ENCODE data around the gene NET1. TPM values are rescaled to one million over a fixed set of nuclear protein-coding genes. Genes with fewer than 3 reads are reported as not detected.

Gene NET1
- total RNA-seq, 1 donor from 2014 or later = 86.2 TPM

DNA sequence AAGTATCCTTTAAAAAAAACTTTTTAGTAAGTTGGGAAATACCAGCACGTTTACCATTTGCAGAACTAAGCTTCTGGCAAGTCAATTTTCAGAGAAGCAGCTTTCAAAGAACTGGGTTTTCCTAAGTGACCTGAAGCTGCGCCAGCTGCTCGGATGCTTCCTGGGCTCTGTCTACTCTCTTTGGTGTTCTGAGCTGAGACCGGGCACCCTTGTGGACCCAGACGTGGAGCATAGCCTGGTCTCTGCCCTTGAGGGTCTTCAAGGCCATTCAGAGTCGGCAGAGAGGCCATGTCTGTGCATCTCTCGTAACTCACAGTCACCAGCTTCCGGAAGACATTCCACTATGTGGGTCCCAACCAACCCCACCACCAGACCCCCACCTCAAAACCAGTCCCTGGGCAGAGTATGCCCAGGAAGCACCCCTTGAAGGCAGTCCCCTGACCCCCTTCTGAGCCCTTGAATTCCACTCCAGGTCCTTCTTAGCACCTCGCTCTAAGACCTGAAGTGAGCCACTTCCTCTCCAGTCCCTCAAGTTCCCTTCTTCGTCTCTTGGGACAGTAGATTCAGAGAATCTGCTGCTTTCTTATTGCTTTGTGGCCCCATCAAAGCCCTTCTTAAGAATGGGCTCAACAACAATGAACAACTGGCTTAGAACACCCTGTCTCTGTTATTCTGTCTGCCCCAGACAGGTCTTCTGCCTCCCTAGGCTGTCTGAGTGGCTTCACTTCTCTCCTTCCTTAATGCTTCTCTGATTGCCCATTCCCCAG is 78.5 kb downstream of the NET1 start:
- DNase-seq (ENCODE audit: low spot score) = no peak
- intact Hi-C loops (cut with DNase I) = no loop called here

GRCh38 chr10:5491477-5491876 is 79.1 kb downstream of the NET1 start:
- no peak for DNase-seq (ENCODE audit: low spot score)
- intact Hi-C loops (cut with DNase I) = no loop called here
- ATAC-seq = peak; percentile 53

More for the DNA sequence above, 78.5 kb downstream of the NET1 start:
- peak; percentile 25 for ATAC-seq

- DNase-seq (ENCODE audit: low spot score) = no peak
- ATAC-seq = no peak
Observed at GRCh38 chr10:5492322-5492855, 80.0 kb downstream of the NET1 start.

GRCh38 chr10:5492929-5493576 is 80.7 kb downstream of the NET1 start:
- ATAC-seq = no peak
- intact Hi-C loops (cut with DNase I) = no loop called here
- peak; percentile 26 for DNase-seq (ENCODE audit: low spot score)

More at GRCh38 chr10:5492322-5492855, 80.0 kb downstream of the NET1 start:
- intact Hi-C loops (cut with DNase I) = no loop called here

DNA sequence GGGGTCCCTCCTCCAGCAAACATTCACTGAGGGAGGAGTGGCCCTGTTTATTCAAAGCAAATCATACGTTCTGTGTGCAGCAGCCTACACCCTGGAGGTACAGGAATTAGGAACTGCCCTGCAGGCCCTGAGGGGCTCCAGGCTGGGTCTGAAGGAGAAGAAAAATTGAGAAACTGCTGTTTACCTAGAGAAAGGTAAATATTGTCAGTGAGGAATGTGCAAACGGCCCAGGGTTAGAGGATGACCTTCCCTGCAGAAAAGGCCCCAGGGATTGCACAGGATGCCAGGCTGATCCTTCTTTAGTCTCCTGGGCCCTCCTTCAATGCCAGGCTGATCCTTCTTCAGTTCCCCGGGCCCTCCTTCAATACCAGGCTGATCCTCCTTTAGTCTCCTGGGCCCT is 81.3 kb downstream of the NET1 start:
- DNase-seq (ENCODE audit: low spot score) (no peak), ATAC-seq (no peak)
- intact Hi-C loops (cut with DNase I) = no loop called here

- intact Hi-C loops (cut with DNase I) = no loop called here
- peak; percentile 36 for DNase-seq (ENCODE audit: low spot score)
- ATAC-seq = no peak
Observed at GRCh38 chr10:5494611-5495010, 82.3 kb downstream of the NET1 start.

DNA sequence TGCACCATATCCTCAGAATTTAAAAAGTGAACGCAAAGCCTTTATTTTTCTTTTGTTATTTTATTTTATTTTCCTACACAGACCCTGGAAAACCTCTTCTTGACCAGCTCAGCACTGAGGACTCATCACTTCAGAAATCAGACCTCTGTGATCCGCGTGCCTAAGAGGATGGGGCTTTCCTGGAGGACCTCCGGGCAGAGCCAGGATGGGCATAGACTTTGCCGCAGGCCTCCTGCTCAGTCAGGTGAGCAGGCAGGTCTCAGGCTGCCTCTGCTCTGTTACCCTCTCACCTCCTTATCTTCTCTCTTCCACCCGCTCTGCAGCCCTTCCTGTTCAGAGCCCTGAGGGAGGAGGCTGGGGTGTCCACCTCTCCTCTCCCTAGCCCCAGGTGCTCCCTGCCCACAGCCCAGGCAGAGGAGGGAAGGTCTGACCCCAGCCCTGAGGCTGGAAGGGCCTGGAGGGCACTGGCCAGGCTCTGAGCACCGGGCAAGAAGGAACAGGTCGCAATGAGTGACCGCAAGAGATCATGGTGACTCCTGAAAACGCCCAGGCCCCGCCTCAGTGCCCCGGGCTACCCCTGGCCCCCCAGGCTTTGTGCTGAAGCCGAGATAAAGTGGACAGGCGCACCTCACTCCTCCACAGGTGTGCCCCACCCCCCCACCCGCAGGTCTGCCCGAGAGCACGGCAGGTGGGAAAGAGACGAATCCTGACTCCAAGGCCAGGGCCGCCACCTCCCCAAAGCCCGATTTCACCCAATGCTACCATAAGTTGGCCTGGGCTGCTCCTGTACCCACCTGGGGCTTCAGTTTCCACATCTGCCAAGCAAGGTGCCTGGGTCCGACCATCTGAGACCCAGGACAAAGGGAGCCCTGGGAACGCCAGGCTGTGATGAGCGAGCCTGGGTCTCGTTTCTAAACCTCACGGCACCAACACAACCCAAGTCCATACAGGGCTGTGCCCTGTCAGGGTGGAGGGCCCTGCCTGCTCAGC is 84.2 kb downstream of the NET1 start:
- intact Hi-C loops (cut with DNase I) = no loop called here
- ATAC-seq (no peak), DNase-seq (ENCODE audit: low spot score) (peak; percentile 52)

GRCh38 chr10:5497289-5497688 is 84.9 kb downstream of the NET1 start:
- ATAC-seq (no peak), DNase-seq (ENCODE audit: low spot score) (no peak)
- intact Hi-C loops (cut with DNase I) = no loop called here

DNA sequence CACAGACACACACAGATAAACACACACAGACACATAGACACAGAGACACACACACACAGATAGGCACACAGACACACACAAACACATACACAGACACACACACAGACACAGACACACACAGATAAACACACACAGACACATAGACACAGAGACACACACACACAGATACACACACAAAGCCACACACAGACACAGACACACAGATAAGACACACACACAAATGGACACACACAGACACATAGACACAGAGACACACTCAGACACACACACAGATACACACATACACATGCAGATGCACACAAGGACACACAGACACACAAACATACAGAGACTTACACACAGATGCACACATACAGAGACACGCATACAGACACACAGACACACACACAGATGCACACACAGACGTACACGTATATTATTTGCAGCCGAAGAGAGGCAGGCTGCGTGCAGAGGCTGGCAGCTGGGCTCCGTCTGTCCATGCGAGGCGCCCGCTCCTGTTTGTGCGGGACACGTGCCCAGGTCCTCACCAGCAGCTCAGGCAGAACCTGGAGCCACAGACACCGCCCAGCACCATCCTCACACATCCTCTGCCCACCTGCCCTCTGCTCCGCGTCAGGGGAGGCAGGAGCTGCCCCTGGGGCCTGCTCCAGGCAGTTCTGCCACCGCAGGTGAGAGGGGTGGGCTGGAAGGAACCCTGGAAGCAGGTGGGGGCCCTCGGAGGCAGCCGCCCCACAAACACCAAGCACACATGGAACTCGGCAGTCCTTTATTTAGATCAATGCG is 85.8 kb downstream of the NET1 start:
- intact Hi-C loops (cut with DNase I) = no loop called here
- DNase-seq (ENCODE audit: low spot score) (peak; percentile 47), ATAC-seq (no peak)

DNA sequence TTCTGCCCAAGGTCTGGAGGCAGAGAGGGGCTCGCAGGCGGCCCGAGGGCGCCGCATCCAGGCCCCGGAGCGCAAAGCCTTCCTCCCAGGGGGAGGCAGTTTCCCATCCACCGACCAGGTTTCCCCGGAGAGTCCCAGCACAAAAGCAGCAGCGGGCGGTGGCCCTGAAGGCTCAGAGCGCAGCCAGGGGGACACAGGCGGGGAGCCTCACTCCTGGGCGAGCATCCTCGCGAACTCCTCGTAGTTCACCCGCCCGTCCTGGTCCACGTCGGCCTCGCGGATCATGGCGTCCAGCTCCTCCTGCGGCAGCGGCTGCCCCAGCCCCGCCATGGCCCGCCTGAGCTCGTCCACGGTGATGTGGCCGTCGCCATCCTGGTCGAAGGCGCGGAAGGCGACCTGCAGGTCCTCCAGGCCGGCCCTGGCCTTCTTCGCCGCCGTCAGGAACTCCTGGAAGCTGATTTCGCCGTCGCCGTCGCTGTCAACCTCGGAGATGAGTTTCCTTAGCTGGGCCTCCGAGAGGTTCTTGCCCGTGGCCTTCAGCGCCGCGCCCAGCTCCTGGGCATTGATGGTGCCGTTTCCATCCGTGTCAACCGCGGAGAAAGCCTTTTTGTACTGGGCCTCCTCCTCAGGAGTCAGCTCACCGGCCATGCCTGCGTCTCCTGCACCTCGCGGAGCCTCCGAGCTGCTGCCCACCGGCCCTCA is 86.6 kb downstream of the NET1 start:
- no peak for ATAC-seq
- peak; percentile 57 for DNase-seq (ENCODE audit: low spot score)

GRCh38 chr10:5499493-5500140 is 87.3 kb downstream of the NET1 start, which contains the start of gene CALML5:
Gene CALML5 (minus strand): TSS chr10:5499570. CDS start chr10:5499438, 132 bp downstream.
- ATAC-seq (no peak), DNase-seq (ENCODE audit: low spot score) (peak; percentile 25)
- intact Hi-C loops (cut with DNase I) = no loop called here

More for the DNA sequence above, 86.6 kb downstream of the NET1 start:
- intact Hi-C loops (cut with DNase I) = no loop called here

DNA sequence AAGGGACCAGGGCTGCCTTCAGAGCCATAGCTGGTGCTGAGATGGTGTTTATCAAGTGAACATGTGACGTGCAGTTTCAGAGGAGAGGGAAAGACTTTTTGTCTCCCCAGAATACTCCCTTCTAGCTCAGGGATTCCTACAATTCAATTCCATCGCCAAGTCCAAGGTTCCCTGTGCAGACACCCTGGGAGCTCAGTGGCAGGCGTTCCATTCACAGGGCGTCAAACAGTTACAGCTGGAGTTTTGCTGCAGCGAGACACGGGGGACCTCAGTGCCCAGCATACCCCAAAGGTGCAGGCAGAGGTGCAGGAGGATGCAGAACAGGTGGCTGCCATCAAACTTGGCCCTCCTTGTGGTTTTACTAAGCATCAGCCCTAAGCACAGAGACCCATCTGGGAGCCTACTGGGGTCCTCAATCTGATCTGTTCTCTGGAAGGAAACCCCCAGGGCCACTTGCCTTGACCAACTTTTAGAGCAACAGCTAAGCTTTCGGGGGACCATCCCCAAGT is 87.9 kb downstream of the NET1 start:
- intact Hi-C loops (cut with DNase I) = no loop called here
- no peak for ATAC-seq
- peak; percentile 22 for DNase-seq (ENCODE audit: low spot score)

DNA sequence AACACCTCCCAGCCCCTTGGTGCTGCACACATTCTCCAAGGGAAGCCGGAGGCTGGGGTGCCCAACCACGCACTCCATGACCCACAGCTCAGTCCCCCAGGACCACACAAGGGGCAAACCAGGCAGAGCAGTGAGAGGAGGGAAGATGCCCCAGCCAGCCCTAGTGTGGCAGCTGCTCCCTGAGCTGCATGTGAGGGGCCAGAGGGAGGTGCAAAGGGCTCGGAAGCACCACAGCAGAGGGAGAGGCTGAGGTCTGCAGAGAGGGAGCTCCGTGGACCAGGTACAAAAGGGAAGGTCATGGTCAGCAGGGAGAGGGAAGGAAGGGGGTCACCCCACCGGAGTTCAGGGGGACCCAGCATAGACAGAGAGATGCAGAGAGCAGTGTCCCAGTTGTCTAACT is 88.6 kb downstream of the NET1 start:
- intact Hi-C loops (cut with DNase I) = no loop called here
- ATAC-seq = no peak
- DNase-seq (ENCODE audit: low spot score) = peak; percentile 26

DNA sequence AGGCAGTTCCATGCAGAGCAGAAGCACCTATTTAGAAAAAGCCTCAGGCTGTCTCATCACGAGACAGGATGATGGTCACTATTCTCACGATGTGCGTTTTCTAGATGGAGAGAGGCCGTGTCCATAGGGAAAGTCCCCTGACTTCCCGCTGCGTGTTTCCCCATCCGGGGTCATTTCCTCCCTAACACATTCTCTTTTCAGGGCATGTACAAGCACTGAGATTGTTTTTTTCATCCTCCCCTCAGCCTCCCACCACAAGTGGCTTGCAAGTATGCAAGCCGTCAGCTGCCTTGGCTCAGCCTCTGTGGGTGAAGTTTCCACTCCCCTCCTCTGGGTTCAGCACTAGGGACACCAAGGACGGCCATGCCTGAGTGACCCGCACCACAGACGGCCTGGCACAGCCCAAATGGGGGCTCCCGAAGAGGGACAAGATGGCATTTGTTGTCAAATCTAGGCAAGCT is 89.7 kb downstream of the NET1 start:
- DNase-seq (ENCODE audit: low spot score) (no peak), ATAC-seq (no peak)
- intact Hi-C loops (cut with DNase I) = no loop called here

- peak; percentile 39 for DNase-seq (ENCODE audit: low spot score)
- no peak for ATAC-seq
- intact Hi-C loops (cut with DNase I) = no loop called here
Observed at GRCh38 chr10:5502571-5503476, 90.5 kb downstream of the NET1 start.

- intact Hi-C loops (cut with DNase I) = no loop called here
- ATAC-seq = no peak
- DNase-seq (ENCODE audit: low spot score) = peak; percentile 21
Observed at GRCh38 chr10:5503477-5503835, 91.1 kb downstream of the NET1 start.

Measured in sciatic nerve (tissue), 2 donors.